ACC112 (cell line): ENCODE results near the gene NR1H2.

Experiments used
- H2AFZ ChIP-seq: fragments of 200-600 bp; sonication (generic); one replicate; pipeline ENCODE4 v1.6.0; 2017; ENCODE audit warnings: antibody characterized with exemption, low read length; ENCODE audit not compliant: unreplicated experiment
- H3K27ac ChIP-seq: fragments of 200-600 bp; sonication (generic); 2 replicates; pipeline ENCODE4 v1.5.1; 2014; ENCODE audit warnings: low read depth, mild to moderate bottlenecking, antibody characterized with exemption, low read length, moderate library complexity
- H3K27me3 ChIP-seq: fragments of 200-600 bp; sonication (generic); 2 replicates; pipeline ENCODE4 v1.6.1; 2014; ENCODE audit warnings: mild to moderate bottlenecking, antibody characterized with exemption, low read length, moderate library complexity, mixed read lengths; ENCODE audit not compliant: insufficient read depth
- H3K36me3 ChIP-seq: fragments of 200-600 bp; sonication (generic); 2 replicates; pipeline ENCODE4 v1.6.1; 2016; ENCODE audit warnings: mild to moderate bottlenecking, antibody characterized with exemption, low read length, moderate library complexity, mixed read lengths; ENCODE audit not compliant: insufficient read depth
- H3K4me1 ChIP-seq: fragments of 200-600 bp; sonication (generic); one replicate; pipeline ENCODE4 v1.6.1; 2016; ENCODE audit warnings: low read length, mixed read lengths; ENCODE audit not compliant: insufficient read depth, unreplicated experiment, control insufficient read depth
- H3K4me3 ChIP-seq: fragments of 200-600 bp; sonication (generic); 2 replicates; pipeline ENCODE4 v1.5.1; 2014; ENCODE audit warnings: mild to moderate bottlenecking, low read depth, low read length
- H3K79me2 ChIP-seq: fragments of 200-600 bp; sonication (generic); one replicate; pipeline ENCODE4 v1.6.0; 2016; ENCODE audit warnings: low read length; ENCODE audit not compliant: control insufficient read depth, unreplicated experiment, insufficient read depth

The NR1H2 gene

DNA sequence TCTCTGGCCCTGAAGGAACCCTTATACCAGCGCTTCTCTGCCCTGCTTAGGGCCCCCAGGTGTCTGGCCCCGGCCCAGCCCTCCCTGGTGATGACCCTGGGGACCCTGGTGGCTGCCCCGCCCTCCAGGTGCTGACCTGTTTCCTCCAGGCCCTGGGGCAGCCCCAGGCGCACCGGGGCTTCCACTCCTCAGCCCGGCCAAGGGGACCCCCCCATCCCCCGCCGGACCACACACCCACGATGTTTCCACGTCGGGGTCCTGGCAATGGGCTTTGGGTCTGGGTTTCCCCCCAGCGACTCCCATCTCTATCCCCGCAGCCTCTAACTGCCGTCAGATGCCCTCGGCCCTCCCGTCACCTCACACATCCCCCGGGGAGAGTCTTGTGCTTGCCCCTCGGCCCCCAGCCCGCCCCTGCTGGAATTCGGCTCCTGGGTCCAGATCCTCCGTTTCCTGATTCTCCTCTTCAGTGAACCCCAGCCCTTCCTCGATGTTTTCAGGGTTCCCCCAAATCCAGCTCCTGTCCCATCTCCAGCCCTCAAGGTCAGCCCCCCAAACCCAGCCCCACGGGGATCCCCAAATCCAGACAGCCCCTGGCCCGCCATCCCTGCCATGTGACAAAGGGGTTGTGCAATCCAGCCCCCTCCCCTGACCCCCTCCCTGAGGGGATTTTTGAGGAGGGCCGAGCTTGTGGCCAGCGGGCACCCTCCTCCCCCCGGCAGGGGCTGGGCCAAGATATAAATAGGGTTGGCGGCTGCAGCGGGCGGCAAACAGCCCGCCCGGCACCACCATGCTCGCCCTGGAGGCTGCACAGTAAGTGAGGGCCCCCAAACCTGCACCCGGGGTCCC is 42.1 kb downstream of the NR1H2 start, which contains the start of gene SPIB:
Gene SPIB (plus strand): TSS at position 763 of the 846 bp plus-strand sequence. CDS start 25 bp downstream, at position 788.
- Histone ChIP-seq H2AFZ (no peak within 1 kb of the TSS), H3K36me3 (peaks cover 4% of the 10 kb centered on the region; the same call in 1 of the 2 replicates), H3K27ac (no peak within 1 kb of the TSS), H3K4me3 (no peak within 1 kb of the TSS), H3K79me2 (no peaks in the 10 kb centered on the region), H3K4me1 (no peaks in the 10 kb centered on the region), H3K27me3 (0 out of 2 replicates have a peak, but pooled peaks cover 6% of the 10 kb centered on the region)

DNA sequence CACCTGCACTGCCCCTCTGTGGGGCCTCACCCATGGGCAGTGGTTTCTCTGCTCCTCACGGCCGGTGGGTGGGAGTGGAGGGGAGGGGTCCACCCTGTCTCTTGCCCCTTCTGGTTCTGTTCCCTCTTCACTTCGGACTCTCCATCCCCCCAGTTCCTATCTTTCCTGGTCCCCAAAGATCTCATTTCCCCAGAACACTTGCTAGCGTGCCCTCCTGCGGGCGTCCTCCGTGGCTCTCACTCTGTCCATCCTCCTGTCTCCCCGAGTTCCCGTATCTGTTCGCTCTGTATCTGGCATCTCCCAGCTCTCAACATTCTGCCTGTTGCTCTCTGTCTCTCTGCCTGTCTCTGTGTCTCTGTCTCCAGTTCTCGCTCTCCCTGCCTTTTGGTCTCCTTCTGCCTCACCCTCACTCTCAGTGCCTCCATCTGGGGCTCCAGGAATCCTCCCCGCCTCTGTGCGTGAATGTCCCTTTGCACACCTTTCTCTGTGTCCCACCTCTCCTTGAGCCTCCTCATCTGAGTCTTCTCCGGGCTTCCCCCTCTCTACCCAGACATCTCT is 42.8 kb downstream of the NR1H2 start:
- no peak overlapping the region for H3K27ac ChIP-seq
- no peaks in the 10 kb centered on the region for H3K79me2 ChIP-seq
- H3K4me3 ChIP-seq, result no peak overlapping the region
- 0 out of 2 replicates have a peak, but pooled peaks cover 6% of the 10 kb centered on the region for H3K27me3 ChIP-seq
- no peaks in the 10 kb centered on the region for H3K36me3 ChIP-seq
- no peak overlapping the region for H2AFZ ChIP-seq
- H3K4me1 ChIP-seq, result no peaks in the 10 kb centered on the region

DNA sequence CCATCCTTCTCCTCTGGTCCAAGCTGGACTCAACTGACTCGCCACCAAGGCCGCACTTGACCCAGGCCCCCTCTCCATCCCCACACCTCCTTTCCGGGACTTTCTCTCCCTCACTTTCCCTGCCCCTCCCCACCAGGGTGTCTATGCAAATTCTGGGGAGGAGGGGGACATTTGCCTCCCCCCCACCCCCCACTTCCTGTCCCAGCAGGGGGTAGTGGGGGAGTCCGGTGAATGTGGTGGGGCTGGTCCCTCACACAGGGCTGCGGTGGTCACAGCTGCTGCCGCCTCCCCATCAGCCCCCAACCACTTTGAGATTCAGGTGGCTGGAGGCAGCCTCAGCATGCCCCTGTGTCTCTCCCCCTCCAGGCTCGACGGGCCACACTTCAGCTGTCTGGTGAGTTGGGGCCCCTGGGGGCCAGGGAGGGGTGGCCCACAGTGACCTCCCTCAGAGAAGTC is 43.4 kb downstream of the NR1H2 start:
- Histone ChIP-seq H3K4me1 (no peaks in the 10 kb centered on the region), H3K27me3 (0 out of 2 replicates have a peak, but pooled peaks cover 6% of the 10 kb centered on the region), H3K27ac (no peak overlapping the region), H3K4me3 (no peak overlapping the region), H3K36me3 (no peaks in the 10 kb centered on the region), H3K79me2 (no peaks in the 10 kb centered on the region), H2AFZ (no peak overlapping the region)

DNA sequence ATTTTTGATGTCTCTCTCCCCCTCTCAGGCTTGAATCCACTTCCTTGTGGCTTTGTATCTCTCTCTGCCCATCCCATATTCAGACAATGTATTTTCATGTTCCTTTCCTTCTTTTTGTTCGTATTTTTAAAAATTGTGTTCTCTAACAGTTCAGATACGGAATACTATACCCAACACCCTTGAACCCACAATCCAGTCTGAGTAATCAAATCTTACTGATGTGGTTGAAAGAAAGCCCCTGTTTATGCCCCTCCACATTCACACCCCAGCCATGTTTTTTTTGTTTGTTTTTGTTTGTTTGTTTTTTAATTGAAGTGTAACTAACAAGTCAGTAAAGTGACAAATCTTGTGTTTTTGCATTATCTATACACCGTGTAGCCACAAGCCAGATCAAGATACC is 43.9 kb downstream of the NR1H2 start:
- no peaks in the 10 kb centered on the region for H3K4me1 ChIP-seq
- no peaks in the 10 kb centered on the region for H3K79me2 ChIP-seq
- no peak overlapping the region for H2AFZ ChIP-seq
- H3K27me3 ChIP-seq, result 0 out of 2 replicates have a peak, but pooled peaks cover 6% of the 10 kb centered on the region
- no peak overlapping the region for H3K27ac ChIP-seq
- no peak overlapping the region for H3K4me3 ChIP-seq
- H3K36me3 ChIP-seq, result no peaks in the 10 kb centered on the region

DNA sequence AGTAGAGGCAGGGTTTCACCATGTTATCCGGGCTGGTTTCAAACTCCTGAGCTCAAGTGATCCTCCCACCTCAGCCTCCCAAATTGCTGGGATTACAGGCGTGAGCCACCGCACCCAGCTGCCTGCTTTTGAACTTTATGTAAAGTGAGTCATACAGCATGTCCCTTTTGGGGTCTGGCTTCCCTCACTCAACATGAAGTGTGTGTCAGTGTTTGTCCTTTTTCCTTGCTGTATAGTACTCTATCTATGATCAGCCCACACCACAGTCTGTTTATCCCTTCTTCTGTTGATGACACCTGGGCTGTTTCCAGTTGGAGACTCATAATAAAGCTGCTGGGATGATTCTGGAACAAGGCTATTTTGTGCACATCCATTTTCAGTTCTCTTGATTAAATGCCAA is 44.6 kb downstream of the NR1H2 start:
- Histone ChIP-seq H3K4me1 (no peaks in the 10 kb centered on the region), H3K79me2 (no peaks in the 10 kb centered on the region), H3K27ac (no peak overlapping the region), H3K27me3 (0 out of 2 replicates have a peak, but pooled peaks cover 6% of the 10 kb centered on the region), H2AFZ (no peak overlapping the region), H3K36me3 (no peaks in the 10 kb centered on the region), H3K4me3 (no peak overlapping the region)

DNA sequence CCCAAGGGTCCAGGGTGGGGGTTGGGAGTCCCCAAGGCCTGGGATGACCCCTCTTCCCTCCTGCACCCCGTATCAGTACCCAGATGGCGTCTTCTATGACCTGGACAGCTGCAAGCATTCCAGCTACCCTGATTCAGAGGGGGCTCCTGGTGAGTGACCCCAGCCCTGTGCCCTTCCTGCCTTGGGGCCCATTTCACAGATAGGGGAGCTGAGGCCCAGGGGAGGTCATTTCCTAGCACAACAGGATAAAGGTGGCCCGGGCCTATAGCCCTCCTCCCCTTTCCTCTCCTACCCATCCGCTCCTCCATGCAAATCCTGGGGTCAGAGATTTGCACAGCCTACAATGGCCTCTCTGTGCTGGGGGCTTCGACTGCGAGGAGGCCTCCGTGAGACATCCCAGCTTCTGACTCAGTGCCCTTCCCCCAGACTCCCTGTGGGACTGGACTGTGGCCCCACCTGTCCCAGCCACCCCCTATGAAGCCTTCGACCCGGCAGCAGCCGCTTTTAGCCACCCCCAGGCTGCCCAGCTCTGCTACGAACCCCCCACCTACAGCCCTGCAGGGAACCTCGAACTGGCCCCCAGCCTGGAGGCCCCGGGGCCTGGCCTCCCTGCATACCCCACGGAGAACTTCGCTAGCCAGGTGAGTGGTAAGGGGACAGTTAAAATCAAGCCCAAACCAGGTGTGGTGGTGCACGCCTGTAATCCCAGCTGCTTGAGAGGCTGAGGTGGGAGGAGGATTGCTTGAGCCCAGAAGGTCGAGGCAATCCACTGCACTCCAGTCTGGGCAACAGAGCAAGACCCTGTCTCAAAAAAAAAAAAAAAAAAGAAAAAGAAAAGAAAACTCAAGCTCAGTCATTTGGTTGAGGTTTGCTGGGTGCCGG is 46.4 kb downstream of the NR1H2 start:
- Histone ChIP-seq H3K27me3 (0 out of 2 replicates have a peak, but pooled peaks cover 6% of the 10 kb centered on the region), H3K27ac (no peak overlapping the region), H3K79me2 (no peaks in the 10 kb centered on the region), H3K4me3 (no peak overlapping the region), H3K4me1 (no peaks in the 10 kb centered on the region), H2AFZ (no peak overlapping the region), H3K36me3 (no peaks in the 10 kb centered on the region)

- Histone ChIP-seq H3K27me3 (0 out of 2 replicates have a peak, but pooled peaks cover 9% of the 10 kb centered on the region), H3K27ac (no peak overlapping the region), H3K4me3 (no peak overlapping the region), H3K4me1 (no peaks in the 10 kb centered on the region), H3K36me3 (no peaks in the 10 kb centered on the region), H3K79me2 (no peaks in the 10 kb centered on the region), H2AFZ (no peak overlapping the region)
Measured at GRCh38 chr19:50423279-50424113, 47.2 kb downstream of the NR1H2 start.

DNA sequence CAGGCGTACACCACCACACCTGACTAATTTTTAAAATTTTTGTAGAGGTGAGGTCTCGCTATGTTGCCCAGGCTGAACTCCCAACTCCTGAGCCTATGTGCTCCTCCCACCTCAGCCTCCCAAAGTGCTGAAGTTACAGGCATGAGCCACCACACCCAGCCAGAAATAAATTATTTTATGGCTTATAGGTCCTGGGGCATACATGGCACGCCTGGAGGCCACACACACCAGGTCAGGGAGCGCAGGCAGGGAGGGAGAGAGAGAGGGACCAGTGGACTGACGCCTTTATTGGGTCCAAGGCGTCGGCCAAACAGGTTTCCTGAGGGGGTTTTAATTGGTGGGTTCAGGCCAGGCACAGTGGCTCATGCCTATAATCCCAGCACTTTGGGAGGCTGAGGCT is 49.3 kb downstream of the NR1H2 start:
- Histone ChIP-seq H3K36me3 (no peaks in the 10 kb centered on the region), H3K27me3 (peaks cover 12% of the 10 kb centered on the region; the same call in 1 of the 2 replicates), H3K4me1 (no peaks in the 10 kb centered on the region), H3K4me3 (no peak overlapping the region), H3K79me2 (no peaks in the 10 kb centered on the region), H3K27ac (no peak overlapping the region), H2AFZ (no peak overlapping the region)

GRCh38 chr19:50427318-50427925 is 51.2 kb downstream of the NR1H2 start:
- no peaks in the 10 kb centered on the region for H3K4me1 ChIP-seq
- H2AFZ ChIP-seq, result no peak overlapping the region
- no peak overlapping the region for H3K27ac ChIP-seq
- H3K27me3 ChIP-seq, result peaks cover 22% of the 10 kb centered on the region
- no peaks in the 10 kb centered on the region for H3K36me3 ChIP-seq
- no peak overlapping the region for H3K4me3 ChIP-seq
- no peaks in the 10 kb centered on the region for H3K79me2 ChIP-seq
